GM11168 (cell line): ENCODE data around the gene CHRNE.
"Not testable (repeated sequence)": the region's sequence is repeated elsewhere in the genome, so short reads cannot be mapped to it uniquely, and the experiment has no call there.

Experiments used
- in situ Hi-C: fragments of 300-500 bp; cut with MboI; formaldehyde crosslinking; loops from one replicate; pipeline ENCODE4 v1.12.0; 2022; ENCODE audit warnings: low sequenced_read_pairs; ENCODE audit not compliant: unreplicated experiment

CHRNE gene

DNA sequence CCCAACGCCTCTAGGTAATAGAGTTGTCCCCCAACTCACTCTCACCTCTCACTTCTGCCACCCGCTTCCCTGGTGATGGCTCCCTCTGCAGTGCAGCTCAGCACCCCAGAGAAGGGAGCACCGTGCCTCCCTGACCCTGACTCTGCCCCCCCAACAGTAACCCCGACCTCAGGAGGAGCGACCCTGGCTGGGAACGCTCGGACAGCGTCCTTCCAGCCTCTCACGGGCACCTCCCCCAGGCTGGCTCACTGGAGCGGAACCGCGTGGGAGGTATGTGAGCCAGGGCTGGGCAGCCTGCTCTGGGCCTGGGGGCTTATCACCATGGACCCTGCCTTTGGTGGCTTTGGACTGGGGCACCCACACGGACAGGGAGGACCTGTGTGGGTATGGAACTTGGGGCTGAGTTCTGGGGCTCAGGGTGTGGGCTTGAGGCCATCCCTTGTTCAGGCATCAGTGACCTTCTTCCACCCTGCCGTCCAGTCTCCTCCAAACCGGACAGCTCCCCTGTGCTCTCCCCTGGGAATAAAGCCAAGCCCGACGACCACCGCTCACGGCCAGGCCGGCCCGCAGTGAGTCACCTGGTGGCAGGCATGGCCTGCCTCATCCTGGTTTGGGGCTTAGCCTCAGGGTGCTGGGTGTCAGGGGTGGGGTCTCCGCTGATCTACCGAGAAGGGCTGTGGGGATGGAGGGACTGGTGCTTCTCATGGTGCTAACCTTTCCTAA, 10.2 kb downstream of the CHRNE start:
- in situ Hi-C loops: no loop called here

DNA sequence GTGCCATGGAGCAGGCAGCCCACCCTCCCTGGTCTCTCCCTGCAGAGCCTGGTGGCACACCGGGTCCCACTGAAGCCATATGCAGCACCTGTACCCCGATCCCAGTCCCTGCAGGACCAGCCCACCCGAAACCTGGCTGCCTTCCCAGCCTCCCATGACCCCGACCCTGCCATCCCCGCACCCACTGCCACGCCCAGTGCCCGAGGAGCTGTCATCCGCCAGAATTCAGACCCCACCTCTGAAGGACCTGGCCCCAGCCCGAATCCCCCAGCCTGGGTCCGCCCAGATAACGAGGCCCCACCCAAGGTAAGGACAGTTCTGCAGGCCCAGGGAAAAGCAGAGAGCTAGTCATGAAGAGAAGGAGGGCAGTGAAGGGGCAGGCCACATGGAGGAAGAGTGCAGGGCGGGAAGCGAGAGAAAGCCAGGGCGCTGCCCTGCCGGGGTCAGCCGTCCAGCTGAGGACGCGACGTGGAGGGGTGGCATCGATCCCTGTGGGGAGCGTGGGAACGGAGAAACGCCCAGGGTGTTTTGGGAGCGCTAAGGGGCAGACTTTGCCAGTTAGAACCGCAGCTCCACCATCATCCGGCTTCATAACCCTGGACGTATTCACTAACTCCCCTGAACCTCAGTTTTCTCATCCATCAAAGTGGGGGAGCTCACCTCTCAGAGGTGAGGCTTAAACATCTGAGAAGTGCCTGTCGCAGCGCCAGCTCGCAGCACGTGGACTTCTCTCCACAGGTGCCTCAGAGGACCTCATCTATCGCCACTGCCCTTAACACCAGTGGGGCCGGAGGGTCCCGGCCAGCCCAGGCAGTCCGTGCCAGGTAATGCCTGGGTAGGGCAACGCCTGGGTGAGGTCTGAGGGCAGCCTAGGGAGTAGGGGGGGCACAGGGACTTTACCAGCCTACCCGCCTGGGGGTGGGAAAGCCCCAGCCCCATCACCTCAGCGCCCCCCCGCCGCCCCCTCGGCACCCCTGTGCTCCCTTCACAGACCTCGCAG, 11.2 kb downstream of the CHRNE start:
- in situ Hi-C loops: no loop called here

DNA sequence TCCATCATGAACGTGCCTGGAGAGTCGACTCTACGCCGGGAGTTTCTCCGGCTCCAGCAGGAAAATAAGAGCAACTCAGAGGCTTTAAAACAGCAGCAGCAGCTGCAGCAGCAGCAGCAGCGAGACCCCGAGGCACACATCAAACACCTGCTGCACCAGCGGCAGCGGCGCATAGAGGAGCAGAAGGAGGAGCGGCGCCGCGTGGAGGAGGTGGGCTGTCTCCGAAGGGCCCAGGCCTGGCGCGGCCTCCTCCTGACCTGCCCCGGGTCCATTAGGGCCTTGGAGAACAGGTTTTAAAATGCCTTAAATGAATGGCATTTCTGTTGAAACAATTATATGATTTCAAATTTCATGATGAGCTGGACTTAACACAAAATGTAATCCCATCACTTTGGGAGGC, 15.3 kb downstream of the CHRNE start:
- in situ Hi-C loops: loop anchor here (10.0 kb wide), 2 partner anchors 83 to 173 kb away; partner anchors contain the start of genes ARRB2, C17orf114 and PLD2

DNA sequence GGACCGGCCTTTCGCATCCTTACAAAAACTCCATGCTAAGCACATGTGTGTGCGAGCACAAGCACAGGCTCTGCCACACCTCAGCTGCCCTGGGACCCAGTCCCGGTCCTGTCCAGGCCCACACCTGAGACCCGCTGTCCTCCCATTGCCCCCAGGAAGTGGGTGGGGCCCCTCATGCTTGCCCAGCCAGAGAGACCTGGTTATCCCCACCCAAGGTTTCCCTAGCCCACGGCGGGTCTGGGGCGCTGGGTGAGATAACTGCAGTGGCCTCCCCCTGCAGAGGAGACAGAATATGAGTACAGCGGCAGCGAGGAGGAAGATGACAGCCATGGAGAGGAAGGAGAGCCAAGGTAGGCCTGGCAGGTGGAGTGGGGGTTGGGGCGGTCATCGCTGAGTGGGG, 16.1 kb downstream of the CHRNE start:
- in situ Hi-C loops: loop anchor here (10.0 kb wide), 2 partner anchors 82 to 172 kb away; partner anchors contain the start of genes ARRB2, C17orf114 and PLD2

DNA sequence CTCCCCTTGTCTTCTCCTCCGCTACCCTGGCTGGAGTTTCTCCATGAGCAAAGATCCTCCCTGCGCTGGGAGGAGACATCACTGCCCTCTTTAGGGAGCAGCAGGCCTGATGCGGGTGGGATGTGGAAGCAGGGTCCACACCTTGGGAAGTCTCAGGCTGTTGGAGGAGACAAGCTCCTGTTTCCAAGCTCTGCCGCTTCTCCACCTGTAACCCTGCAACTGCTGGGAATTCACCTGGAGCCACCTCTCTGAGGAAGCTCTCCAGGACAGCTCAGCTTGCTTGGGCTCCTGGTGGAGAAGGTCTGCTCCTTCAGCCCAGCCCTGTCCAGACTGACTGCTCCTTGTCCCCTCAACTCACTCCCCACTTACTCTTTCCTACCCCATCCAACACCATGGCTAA, 18.4 kb downstream of the CHRNE start:
- in situ Hi-C loops: loop anchor here (10.0 kb wide), 2 partner anchors 80 to 170 kb away; partner anchors contain the start of genes ARRB2, C17orf114 and PLD2

DNA sequence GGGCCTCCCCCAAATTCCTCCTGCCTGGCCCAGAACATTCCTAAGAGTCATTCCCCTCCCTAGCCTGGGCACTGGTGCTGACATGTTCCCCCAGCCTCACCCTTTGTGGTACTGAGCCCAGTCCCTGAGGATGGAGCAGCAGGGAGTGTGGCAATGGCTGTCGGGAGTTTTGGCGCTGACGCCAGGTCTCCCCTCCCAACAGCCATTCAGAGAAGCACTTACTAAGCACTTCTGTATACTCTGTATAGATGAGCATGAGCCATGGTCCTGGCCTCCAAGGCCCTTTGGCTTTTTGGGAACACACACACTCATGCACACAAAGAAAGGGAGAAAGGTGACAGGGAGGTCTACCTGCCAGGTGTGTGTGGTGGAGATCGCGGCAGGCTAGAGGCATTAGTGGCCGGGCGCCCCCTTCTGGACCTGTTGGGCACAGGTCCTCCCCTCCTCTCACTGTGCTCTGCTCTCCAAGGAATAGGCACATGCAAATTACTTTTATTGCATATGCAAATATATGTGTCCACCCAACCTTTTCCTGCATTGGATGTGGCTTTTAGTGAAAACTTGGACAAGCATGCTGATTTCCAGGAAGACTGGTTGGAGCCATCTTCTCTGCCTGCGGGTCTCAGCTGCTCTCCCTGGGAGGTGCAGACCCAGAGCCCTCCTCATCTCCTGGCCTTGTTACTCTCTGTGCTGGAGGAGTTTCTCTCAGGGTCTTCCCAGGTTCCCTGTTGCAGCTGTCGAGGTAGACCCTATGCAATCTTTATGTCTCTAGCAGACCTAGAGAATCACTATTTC, 20.9 kb downstream of the CHRNE start:
- in situ Hi-C loops: loop anchor here (10.0 kb wide), 2 partner anchors 77 to 167 kb away; partner anchors contain the start of genes ARRB2, C17orf114 and PLD2

DNA sequence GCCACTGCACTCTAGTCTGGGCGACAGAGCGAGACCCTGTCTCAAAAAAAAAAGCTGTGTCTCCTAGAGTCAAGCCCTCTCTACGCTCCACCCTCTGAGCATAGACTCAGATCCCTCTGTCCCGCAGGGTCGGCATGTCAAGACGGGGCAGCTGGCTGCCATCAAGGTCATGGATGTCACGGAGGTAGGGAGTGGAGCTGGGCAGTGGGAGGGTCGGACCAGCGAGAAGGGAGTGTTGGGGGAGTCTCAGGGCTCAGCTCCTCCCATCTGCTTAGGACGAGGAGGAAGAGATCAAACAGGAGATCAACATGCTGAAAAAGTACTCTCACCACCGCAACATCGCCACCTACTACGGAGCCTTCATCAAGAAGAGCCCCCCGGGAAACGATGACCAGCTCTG, 22.0 kb downstream of the CHRNE start:
- in situ Hi-C loops: loop anchor here (10.0 kb wide), 2 partner anchors 76 to 166 kb away; partner anchors contain the start of genes ARRB2, C17orf114 and PLD2

DNA sequence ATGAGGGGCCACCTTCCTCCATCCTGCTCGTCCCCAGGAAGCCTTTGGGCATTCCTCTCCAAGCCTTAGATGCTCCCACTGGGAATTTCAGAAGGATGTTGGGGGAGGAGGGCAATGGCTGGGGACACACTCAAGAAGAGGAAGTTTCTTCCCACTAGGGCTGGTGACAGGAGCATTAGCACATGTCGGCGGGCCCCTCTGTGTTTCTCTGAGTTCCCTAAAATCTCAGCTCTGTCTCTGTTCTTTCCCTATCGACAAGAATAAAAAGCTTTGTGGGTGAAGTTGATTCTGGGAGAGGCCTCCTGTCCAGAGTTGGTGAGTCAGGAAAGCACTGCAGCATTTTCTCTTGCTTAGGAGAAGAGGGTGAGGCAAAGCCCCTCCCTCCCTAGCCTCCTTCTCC, 23.3 kb downstream of the CHRNE start:
- in situ Hi-C loops: no loop called here

DNA sequence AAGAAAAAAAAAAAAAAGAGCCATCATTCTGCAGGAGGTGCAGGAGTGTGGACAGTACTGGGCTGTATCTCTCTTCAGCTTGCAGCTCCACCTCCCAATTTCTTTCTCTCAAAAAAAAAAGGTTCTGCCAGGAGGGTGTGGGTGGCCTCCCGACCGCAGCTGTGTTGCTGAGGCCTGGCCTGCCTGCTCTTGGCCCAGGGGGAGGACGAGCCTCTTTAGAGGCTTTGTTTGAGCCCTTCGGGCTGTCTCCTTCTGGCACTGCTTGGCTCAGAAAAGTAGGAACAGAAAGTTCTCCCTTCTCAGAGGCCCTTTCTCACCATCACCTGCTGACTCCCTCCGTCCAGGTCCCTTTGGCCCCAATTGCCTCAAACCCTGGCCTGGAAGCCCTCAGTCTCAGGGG, 25.8 kb downstream of the CHRNE start:
- in situ Hi-C loops: no loop called here

DNA sequence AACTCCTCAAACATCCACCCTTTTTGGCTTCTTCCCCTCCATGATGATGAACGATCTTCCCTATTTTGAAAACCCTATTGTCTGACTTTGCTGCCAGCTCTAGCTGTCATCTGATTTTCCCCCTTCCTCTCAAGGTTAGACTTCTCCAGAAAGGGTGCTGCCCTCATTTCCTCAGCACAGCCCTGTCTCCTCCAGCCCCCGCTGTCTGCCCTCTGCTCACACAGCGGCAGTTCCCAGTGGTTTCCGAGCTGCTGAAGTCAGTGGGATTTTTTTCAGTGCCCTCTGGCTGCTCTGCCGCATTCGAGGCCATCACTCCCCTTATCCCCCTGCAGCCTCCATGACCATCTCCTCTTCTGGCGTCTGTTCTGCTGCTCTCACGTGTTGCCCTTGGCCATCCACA, 30.1 kb downstream of the CHRNE start:
- in situ Hi-C loops: no loop called here

DNA sequence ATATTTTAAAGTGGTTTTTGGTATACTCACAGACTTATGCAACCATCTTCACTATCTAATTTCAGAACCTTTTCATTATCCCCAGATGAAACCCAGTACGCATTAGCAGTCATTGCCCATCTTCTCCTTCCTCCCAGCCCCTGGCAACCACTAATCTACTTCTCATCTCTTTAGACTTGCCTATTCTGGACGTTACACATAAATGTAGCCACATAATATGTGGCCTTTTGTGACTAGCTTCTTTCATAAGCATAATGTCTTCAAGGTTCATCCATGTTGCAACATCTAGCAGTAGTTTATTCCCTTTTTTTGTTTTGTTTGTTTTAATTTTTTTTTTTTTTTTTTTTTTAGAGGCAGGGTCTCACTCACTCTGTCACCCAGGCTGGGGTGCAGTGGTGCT, 32.0 kb downstream of the CHRNE start:
- in situ Hi-C loops: no loop called here

DNA sequence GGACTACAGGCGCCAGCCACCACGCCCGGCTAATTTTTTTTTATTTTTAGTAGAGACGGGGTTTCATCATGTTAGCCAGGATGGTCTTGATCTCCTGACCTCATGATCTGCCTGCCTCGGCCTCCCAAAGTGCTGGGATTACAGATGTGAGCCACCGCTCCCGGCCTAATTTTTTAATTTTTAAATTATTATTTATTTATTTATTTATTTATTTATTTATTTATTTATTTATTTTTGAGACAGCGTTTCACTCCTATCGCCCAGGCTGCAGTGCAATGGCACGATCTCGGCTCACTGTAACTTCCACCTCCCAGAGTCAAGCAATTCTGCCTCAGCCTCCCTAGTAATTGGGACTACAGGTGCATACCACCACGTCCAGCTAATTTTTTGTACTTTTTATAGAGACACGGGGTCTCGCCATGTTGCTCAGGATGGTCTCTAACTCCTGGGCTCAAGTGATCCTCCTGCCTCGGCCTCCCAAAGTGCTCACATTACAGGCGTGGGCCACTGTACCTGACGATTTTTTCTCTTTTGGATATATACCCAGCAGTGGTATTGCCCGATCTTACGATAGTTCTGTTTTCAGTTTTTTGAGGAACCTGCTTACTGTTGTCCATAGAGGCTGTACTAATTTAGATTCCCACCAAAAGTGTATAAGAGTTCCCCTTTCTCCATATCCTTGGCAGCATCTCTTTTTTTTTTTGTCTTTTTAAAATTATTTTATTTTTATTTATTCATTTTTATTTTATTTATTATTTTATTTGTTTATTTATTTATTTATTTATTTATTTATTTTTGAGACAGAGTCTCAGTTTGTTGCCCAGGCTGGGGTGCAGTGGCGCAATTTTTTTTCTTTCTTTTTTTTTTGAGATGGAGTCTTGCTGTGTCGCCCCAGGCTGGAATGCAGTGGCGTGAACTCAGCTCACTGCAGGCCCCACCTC, 33.6 kb downstream of the CHRNE start:
- in situ Hi-C loops: not testable (repeated sequence)

DNA sequence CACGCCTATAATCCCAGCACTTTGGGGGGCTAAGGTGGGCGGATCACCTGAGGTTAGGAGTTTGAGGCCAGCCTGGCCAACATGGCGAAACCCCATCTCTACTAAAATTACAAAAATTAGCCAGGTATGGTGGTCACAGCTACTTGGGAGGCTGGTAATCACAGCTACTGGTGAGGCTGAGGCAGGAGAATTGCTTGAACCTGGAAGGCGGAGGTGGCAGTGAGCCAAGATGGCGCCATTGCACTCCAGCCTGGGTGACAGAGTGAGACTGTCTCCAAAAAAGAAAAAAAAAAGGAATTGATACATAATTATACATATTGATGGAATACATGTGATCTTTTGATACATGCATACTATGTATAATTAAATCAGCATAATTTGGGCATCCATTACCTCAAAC, 35.4 kb downstream of the CHRNE start:
- in situ Hi-C loops: not testable (repeated sequence)

DNA sequence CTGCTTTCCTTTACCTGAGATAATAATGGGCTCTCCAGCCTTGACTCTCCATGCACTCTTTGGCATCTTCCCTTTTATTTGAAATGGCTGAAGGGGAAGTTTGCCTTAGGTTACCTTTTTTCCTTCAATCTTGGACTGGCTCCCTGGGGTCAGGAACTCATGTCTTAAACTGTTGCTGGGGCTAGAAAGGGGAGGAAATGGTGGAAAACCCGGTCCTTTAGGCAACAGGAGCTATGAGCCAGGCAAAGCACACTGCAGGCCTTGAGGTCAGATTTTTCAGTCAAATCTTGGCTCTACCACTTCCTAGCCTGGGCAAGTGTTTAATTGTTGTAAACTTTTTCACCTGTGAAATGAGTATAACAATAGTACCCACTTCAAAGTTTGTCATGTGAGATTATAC, 39.6 kb downstream of the CHRNE start:
- in situ Hi-C loops: no loop called here

DNA sequence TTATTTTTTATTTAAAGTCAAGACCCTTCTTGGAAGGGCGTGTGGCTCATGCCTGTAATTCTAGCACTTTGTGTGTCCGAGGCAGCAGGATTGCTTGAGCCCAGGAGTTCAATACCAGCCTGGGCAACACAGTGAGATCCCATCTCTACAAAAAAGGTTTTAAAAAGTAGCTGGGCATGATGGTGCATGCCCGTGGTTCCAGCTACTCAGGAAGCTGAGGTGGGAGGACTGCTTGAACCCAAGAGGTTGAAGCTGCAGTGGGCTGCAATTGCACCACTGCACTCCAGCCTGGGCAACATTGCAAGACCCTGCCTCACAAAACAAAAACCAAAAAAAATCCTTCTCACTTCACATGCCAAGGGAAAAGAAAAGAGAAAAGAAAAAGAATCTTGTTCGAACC, 40.2 kb downstream of the CHRNE start:
- in situ Hi-C loops: no loop called here

DNA sequence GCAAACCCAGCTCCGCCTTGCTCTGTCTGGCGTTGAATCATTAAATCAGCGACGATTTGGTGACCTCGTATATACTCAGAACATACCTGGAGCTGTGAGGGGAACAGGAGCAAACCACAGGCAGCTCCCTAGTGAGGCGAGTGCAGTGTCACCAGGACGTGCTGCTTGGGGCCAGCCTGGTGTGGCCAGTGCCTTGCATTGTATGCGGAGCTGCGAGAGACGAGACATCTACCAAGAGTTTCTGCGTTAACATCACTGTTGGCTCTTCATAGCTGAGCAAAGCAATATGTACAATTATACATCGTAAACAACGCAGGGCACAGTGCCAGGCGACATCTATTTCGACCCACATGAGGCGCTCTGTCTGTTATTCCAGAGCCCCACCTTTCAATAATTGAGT, 41.8 kb downstream of the CHRNE start:
- in situ Hi-C loops: no loop called here

DNA sequence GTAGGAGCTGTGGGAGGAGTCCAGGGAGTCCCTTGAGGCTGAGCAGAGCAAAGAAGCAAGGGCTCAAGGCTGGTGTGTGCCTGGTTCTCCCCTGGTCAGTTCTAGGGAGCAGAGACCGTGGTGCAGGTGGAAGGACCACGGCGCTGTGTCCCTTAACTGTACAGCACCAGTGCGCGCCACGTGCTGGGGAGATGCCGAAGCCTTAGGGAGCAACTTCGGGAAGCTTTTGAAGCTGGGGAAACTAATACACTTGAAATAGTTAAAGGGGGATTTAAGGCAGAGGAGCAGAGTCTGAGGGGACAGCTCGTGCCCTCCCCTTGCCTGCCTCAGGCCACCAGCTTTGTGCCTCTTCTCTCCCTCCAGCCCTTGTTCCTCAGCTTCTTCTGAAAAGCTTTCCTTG, 42.2 kb downstream of the CHRNE start:
- in situ Hi-C loops: no loop called here

DNA sequence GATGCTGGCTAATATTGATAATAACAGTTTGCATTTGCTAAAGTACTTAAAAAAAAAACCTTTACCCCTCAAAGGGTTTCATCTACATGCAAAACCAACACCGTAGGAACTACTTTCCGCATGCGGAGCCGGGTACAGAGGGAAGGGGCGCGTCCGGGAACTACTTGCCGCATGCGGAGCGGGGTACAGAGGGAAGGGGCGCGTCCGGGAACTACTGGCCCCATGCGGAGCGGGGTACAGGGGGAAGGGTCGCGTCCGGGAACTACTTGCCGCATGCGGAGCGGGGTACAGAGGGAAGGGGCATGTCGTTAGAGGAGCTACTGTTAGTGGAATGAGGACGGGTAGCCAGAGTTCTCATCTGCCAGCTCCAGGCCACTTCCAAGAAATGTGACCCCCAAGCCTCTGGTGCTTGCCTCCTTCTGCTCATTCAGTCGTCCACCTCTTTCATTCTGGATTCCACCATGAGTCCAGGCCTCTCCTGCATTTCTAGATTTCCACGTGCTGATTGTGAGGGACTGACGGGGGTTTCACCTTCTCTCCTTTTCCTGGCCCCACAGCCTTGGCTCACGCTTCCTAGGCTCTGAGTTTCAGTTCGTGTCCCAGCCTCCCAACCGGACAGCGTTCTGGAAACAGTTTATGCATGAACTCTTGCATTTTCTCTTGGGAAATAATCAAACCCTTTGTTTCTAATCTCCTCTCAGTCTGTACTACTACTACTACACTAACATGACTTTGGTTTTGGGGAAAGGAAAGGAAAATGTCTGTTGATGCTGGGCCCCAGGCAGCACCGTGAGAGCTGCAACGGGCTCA, 42.9 kb downstream of the CHRNE start:
- in situ Hi-C loops: no loop called here
